Posterior cingulate gyrus (tissue), 11 donors: ENCODE data around the gene PBX2.
"Not testable (repeated sequence)": the region's sequence is repeated elsewhere in the genome, so short reads cannot be mapped to it uniquely, and the experiment has no call there.

ENCODE experiments used
- DNase-seq, 10 donors: peaks; one replicate each; pipeline versions ENCODE4 v3.0.0 to v3.0.0-alpha.2; 2020 to 2021; ENCODE audit warnings: mixed read lengths in 3 of 10
- intact Hi-C: fragments of 100-400 bp; cut with DNase I; formaldehyde crosslinking; loops from one replicate; pipeline ENCODE4 v1.15.1; 2023

The PBX2 gene

GRCh38 chr6:32203426-32204267 lies 13.6 kb upstream of the PBX2 start:
- DNase-seq = peak in 1 of 10 donors; percentile 44
- intact Hi-C loops = no loop called here

DNA sequence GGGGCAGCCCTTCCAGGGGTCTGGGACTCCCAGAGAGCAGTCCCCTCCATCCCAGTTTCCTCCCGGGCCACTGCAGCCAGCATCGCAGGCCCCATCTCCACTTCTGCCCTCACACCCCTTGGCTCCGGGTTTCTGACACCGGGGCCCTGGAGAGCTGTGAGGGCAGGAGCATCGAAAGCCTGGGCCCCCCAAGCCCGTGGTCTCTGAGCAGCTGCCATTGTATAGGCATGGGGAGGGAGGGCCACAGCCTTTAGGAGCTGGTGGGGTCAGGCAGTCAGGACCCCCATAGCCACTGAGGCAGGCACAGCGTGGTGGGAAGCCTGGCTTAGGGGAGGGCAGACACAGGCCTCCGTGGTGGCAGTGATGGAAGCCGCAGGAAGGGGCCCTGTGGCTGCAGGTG lies 12.2 kb upstream of the PBX2 start:
- intact Hi-C loops = no loop called here
- peak in 1 of 10 donors; percentile 30 for DNase-seq

DNA sequence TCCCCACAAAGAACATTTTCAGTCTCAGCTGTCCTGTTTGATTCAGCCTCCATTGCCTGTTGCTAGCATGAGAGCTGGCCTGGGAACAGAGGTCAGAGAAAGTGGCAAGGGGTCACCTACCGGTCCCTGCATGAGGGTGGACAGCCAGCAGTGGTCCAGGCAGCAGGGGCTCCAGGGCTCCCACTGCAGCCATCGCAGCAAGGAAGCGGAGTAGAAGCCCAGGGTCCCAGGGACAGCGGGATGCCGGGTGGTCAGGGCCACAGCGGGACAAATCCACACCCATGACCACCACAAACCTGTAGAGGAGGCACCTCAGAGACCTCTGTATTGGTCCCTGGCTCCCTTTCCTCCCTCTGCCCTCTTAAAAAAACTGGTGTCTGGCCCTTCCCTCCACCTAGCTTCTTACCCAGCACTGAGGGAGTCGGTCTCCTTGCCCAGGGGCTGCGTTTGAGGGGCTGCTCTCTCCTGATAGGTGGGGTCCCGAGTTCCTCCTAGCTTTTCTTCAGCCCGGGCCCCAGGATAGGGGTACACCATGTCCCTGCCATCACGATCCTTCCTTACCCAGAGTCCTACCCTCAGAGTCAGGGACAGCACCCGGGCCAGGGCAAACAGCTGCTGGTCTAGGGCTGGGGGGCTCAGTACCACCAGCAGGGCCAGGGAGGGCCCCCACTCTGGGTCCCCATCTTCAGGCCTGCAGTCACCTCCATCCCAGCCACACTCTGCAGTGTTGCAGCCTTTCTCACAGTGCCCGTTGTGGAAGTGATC lies 10.9 kb upstream of the PBX2 start:
- peak in 2 of 10 donors; percentile 46 to 49 for DNase-seq
- intact Hi-C loops = no loop called here

DNA sequence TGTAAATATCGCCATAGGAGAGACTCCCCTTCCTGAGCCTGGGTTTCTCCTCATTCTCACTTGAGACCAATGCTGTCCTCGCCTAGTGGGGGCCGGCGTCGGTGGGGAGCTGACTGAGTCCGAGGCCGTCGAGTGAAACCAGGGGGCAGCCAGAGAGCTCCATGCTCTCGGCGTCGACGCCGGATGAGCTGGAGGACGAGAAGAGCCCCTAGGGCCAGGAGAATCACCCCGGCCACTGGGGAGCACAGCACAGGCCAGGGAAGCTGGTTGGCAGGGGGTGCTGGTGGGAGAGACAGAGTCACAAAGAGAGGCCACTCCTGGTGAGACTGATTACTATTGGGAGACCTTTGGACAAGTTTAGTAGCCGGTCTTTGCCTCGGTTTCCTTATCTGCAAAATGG lies 8.9 kb upstream of the PBX2 start:
- intact Hi-C loops = loop anchor here (5.0 kb wide), 2 partner anchors 773 to 1003 kb away; partner anchors contain the start of genes HSD17B8, RXRB and SLC39A7
- peak in 3 of 10 donors; percentile 22 to 68 (median 34) for DNase-seq

DNA sequence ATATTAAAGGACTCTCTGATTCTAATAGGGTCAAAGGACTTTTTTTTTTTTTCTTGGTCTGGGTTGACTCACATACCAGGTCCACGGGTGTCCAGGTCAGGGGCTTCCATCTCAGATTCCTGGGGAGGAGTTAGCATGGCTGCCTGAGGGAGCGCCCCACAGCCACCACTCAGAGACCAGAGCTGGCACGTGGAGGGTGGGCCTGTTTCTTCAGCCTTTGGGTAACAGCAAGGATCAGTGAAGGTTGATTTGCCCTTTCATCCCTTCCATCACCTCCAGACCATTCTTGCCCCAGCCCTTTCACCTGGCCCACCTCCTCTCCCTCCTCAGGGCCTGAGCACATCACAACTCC lies 8.3 kb upstream of the PBX2 start:
- intact Hi-C loops = loop anchor here (5.0 kb wide), 2 partner anchors 774 to 1004 kb away; partner anchors contain the start of genes HSD17B8, RXRB and SLC39A7

GRCh38 chr6:32196682-32197616 lies 6.9 kb upstream of the PBX2 start:
- intact Hi-C loops = loop anchor here (2.0 to 5.0 kb wide), 3 partner anchors 48 to 1005 kb away; partner anchors contain the start of genes HSD17B8, RXRB and SLC39A7
- DNase-seq = peak in 8 of 10 donors; percentile 28 to 89 (median 40)

More for the DNA sequence above, 8.3 kb upstream of the PBX2 start:
- DNase-seq = peak in 2 of 10 donors; percentile 34 to 59

DNA sequence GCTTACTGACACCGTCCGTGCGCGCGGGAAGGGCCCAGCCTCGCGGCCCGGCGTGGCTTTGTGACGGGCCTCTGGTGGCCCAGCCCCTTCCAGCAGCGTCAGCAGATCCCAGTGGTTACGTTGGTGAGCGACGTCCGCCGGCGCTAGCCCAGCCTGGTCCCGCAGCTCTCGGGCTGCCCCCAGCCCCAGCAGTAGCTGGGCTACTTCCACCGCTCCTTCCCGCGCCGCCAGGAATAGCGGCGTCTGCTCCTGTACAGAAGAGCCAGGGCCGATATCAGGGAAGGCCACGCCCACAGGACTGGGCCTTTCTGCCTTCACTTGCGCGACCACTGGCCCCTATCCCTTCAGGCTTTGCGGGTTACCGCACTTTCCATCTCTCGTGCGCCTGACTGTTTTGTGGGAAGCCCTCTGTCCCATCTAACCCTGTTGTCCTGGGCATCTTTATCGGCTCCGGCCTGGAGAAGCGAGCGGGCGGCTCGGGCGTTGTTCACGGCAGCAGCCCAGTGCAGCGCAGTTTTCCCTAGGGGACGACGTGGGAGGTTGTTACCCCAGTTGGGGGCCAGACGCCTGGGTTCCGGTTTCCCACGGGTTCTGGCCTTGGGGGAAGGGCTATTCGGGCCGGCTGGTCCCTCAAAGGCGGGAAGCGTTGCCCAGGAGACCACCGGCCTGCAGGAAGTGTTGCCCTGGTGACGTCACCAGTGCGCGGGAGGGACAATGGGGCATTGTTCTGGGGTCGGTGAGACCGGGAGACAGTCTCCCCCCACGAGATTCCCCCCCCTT lies 6.1 kb upstream of the PBX2 start:
- intact Hi-C loops = loop anchor here (2.0 to 5.0 kb wide), 6 partner anchors 19 to 1006 kb away; partner anchors contain the start of genes AGPAT1, ATF6B, HSD17B8 and RXRB
- peak; percentile 84 to 99 (median 94) for DNase-seq

GRCh38 chr6:32195652-32195901 lies 5.6 kb upstream of the PBX2 start:
- intact Hi-C loops = loop anchor here (2.0 to 5.0 kb wide), 5 partner anchors 19 to 1007 kb away; partner anchors contain the start of genes AGPAT1, ATF6B, HSD17B8 and RXRB
- DNase-seq = peak; percentile 100

GRCh38 chr6:32194825-32195651 lies 5.0 kb upstream of the PBX2 start:
- DNase-seq = peak in 2 of 10 donors; percentile 25 to 69
- intact Hi-C loops = loop anchor here (2.0 to 5.0 kb wide), 5 partner anchors 18 to 1007 kb away; partner anchors contain the start of genes AGPAT1, ATF6B, HSD17B8 and RXRB

- DNase-seq = no peak
- intact Hi-C loops = loop anchor here (2.0 kb wide), 3 partner anchors 18 to 66 kb away; partner anchors contain the start of genes AGPAT1 and ATF6B
Measured at GRCh38 chr6:32194388-32194787, 4.4 kb upstream of the PBX2 start.

- peak in 1 of 10 donors; percentile 6 for DNase-seq
- intact Hi-C loops = not testable (repeated sequence)
Measured at GRCh38 chr6:32193096-32193495, 3.1 kb upstream of the PBX2 start.

GRCh38 chr6:32192608-32193039 lies 2.6 kb upstream of the PBX2 start, which contains the start of gene GPSM3:
GPSM3 (minus strand) TSS chr6:32192643; CDS start chr6:32192513, 130 bp downstream.
- intact Hi-C loops = no loop called here
- peak in 2 of 10 donors; percentile 52 to 60 for DNase-seq

DNA sequence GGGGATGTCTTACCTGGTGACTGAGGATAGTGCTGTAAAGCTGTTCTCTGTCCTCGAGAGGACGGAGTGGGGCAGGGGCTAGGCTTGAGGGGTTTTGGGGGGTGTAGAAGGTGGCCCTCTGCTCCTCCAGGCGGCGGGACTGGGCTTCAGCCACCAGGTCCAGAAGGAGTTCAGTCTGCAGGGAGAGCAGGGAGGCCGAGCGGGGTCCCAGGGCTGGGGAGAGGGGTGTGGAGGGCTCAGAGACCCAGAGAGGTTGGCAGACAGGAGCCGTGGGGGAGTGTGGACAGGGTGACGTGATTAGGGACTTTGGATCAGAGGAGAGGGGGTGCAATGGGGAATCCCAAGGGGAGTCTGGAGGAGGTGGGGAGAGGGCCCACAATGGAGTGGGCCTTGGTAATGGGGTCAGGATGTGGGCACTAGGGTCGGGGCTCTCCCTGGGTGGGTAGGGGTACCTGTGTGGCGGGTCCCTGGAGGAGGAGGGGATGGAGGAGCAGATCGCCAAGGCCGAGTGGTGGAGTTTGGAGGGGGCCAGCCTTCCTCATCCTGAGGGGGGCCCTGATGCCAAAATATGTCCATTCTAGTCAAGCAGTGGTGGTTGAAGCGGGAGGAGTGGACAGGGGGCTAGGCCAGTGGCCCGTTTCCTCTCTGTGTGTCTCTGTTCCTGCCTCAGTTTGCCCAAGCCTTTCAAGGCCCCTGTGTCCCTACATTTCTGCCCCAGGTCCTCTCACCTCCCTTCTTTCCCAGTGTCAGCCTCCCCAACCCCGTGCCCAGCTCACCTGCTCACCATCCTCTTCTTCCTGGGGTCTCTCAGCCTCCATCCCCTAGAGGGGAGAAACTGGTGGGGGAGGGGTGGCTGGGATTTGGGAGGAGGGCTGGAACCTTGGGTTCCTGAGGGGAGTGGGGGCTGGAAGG lies 1.9 kb upstream of the PBX2 start:
- peak in 2 of 10 donors; percentile 33 to 78 for DNase-seq
- intact Hi-C loops = no loop called here

- intact Hi-C loops = no loop called here
- peak in 2 of 10 donors; percentile 43 to 55 for DNase-seq
Measured at GRCh38 chr6:32190911-32191677, 1.1 kb upstream of the PBX2 start.

- no peak for DNase-seq
- intact Hi-C loops = no loop called here
Measured at GRCh38 chr6:32189742-32190053, 304 bp downstream of the PBX2 start.

DNA sequence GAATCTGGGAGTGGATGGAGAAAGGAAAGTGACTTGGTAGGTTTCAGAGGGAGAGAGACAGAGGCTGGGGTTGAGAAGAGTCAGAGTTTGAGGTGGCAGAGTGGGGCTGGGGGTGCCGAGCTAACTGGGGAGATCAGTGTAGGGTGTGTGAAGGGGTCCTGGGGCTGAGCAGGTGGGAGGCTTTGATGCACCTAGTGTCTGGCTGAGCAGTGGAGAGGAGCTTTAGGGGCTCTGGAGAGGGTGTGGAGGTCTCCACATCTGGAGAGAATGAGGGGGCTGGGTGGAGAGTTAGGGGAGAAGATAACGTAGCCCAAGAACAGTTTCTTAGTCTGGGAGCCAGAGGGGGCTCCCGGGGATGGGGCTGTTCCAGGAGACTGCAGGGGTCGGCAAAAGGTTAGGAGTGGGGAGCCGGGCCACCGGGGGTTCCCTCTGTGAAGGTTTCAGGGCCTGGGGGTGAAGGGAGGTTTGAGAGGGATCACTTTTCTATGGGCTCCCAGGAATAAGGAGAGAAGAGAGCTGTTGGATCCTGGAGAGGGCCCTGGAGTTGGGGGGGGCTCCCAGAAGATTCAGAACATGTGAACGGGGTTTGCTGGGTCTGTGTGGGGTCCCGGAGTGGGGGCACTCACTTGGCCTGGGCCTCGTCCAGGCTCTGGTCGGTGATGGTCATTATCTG lies 797 bp downstream of the PBX2 start:
- intact Hi-C loops = no loop called here
- peak in 2 of 10 donors; percentile 70 to 71 for DNase-seq
